Measurements from ENCODE around the gene BRAT1.

Gene BRAT1

DNA sequence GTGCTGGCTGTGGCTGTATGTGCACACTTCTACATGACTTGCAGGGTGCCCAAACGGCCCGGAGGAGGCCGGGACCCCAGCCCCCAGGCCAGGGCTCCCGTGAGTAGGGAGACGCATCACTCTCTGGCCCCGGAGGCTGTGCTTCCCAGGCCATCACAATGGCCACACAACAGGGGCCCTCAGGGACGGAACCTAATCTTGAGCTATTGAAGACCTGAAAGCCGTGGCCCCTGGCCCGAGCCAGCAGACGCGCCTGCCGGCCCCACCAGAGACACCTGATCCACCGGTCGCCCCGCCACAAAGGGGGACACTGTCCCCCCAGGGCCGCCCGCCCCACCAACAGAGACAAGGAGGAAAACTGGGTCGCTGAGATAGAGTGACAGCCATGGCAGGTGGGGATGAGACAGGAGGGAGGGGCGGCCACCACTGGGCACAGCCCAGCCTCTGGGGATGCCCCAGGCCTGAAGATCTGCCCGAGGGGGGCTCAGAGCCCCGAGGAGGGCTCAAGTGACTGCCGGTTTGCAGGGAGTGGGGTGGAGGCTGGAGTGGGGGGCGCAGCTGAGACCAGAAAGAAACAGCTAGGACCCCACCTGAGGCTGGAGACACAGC, 45.9 kb downstream of the BRAT1 start:
- DNase-seq = no peak

DNA sequence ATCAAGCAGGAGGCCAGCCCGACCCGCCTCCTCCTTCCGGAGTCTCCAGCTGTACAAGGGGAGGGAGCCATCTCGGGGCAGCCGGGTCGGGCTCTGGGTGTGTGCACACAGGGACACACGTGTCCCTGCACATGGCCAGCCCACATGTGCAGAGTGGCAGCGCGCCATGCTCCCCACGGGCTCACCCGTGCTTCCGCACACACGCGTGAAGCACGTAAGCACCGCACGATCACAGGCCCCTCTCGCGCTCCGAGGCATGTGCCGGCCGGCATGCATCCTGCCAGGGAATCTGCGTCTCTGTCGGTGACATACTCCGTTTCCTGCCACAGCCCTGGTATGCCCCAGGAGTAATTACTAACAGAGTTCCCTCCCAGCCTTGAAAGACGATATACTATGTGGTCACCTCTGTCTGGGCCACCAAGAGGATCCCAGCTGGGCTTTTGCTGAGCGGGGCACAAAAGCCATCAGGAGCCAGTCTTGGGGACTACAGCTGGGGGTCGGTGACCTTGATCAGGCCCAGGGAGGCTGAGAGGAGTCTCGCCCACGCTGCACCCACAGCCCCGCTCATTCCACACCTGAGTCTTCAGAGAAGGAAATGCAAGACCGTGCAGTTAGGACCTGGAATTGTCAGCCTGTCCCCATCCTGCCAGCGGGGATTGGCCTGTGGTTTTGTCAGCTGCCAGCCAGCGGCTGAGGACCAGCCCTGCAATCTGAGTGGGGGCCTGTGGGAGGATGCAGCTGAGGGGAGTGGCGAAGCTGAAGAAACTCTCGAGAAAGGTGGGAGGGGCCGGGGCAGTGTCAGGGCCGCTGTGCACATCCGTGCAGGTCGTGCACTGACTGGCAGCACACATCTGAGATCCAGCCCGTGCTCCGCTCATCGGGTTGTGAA, 46.8 kb downstream of the BRAT1 start:
- peak; percentile 95 for DNase-seq

DNA sequence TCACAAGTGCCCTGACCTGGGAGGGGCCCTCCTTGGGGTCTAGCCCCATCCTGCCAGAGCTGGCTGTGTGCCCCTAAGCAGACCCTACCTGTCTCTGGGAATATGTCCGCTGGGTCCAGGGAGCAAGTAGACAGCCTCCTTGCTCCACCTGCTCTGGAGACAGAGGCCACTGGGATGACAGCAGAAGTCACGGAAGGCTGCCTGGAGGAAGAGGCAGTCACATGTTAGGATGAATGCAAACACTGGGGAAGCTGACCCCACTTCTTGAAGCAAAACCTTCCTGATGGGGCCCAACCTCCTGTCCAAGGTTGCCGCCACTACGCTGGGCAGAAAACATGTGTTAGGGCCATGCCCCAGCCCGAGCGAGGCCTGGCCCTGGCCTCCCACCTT, 47.4 kb downstream of the BRAT1 start:
- DNase-seq = no peak

- no peak for DNase-seq
Observed at GRCh38 chr7:2507208-2507916, 48.0 kb downstream of the BRAT1 start.

DNA sequence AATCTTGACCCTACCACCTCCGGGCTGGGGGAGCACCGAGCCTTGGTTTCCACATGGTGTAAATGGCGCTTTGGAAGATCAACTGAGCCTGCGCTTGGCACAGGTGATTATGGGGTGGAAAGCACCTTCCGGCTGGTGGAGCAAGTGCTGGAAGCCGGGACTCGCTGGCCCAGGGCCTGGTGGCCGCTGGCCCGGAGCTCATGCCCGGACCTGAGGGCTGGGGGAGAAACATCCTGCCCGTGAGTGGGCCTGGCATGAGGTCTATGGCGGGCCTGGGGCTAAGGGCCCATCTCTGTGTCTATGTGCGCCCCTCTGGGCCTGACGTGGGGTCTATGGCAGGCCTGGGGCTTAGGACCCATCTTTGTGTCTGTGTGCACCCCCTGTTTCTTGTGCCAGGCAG, 49.9 kb downstream of the BRAT1 start:
- DNase-seq = no peak

GRCh38 chr7:2504889-2505375, 50.4 kb downstream of the BRAT1 start:
- DNase-seq = no peak

DNA sequence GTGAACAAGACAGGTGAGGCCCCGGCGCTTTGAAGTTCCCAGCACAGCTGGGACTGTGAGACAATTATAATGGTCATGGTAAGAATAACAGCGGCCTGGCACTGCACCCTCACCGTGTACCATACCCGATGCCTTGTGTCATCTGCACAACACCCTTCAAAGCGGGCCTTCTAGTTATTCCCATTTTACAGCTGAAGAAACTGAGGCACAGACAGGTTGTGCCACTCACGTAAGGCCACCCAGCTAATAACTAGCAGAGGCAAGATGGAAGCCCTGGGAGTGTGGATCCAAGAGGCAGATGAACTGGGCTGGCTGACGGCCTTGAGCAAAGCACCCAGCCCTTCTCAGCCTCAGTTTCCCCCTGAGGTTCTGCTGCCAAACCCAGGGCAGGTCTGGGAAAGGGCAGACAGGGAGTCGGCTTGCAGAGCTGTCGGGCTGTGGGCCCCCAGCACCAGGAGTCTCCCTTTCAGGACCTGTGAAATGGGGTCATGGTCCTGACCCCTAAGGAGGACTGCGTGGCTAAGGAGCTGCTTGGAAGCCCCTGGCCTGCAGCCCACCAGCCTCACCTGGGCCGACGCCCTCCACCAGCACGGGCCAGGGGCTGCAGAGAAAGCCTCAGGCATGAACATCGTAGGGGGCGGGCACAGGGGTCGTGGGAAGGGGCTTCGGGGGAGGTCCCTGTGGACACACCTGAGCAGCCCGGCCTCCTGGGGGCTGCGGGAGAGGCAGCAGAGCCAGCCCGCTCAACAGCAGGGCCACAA, 51.0 kb downstream of the BRAT1 start:
- no peak for DNase-seq

GRCh38 chr7:2503056-2503941, 52.0 kb downstream of the BRAT1 start:
- DNase-seq = no peak

DNA sequence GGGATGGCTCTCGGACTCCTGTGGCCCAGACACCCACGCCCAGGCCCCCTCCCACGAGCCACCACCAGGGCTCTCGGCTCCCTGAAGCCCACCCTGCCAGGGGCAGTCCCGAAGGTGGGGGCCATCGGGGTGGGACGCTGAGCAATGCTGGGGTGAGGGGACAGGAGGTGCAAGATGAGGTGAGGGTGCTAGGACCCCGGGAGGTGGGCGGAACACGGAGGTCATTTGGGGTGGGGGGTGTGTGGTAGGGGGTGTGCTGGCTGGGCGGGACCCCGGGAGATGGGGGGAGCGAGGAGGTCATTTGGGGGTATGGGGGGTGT, 52.7 kb downstream of the BRAT1 start:
- DNase-seq = no peak

GRCh38 chr7:2501947-2502646, 53.2 kb downstream of the BRAT1 start:
- no peak for DNase-seq

- no peak for DNase-seq
Observed at GRCh38 chr7:2500701-2501100, 54.6 kb downstream of the BRAT1 start.

DNA sequence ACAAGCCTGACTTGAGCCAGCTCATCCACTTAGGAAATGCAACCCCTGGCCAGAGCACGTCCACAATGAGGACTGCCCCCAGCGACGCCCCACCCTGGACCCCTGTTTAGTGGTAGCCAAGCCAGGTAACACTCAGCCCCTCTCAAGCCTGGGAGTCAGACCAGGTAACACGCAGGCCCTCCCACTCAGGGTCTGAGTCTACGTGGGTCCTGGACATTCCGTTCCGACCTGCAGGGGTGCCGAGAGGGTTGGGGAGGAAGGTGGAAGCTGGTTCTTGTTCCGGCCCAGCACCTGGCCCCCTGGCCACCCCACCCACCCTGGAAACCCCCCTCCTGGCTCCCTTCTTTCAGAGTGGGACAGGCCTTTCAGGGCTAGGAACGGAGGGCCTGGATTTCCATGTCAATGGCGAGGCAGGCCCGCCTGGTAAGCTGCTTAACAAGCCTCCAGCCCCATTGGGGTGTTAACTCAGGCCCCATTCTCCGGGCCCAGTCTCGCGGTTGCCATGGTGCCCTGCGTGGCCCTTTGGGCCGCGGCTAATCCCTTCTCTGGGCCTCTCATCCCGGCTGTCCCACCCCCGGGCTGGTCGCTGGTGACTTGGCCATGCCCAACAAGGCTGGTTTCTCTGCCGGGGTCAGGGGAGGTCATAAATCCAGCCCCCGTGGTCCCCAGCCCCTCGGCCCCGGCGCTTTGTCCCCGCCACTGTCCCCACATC, 55.4 kb downstream of the BRAT1 start:
- DNase-seq = no peak

DNA sequence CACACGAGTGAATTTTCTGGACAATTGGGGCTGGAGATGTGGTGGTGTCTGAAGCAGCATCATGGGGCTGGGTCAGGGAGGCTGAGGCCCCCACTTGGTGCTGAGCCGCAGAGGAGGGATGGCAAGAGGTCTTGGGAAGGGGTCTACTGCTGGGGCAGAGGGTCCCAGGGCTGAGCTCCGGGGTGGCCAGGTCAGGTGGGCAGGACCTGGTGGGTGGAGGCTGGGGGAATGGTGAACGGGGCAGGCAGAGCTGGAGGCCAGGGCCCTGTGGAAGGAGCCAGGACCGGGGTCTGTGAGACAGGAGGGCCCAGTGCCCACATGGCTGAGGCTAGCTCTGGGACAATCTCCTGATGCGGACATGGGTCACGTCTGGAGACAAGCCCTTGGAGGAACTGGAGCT, 56.1 kb downstream of the BRAT1 start:
- DNase-seq = no peak

DNA sequence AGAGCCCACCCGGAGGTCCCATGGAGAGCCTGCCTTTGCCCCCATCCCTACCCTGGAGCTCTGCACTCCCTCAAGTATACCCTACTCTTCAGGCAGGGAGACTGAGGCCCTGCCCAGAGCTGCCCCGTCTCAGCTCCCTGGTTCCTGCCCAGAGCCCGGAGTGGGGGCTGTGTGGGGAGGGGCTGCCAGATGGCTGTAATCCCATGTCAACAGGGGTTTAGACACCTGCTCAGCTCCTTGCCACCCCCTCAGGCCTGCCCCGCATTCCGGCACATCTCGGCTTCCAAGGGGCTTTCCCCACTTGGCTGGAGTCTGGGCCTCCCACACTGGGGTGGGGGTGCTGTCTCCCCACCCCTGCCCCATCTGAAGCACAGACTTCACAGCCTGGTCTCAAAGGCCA, 56.6 kb downstream of the BRAT1 start:
- no peak for DNase-seq

- no peak for DNase-seq
Observed at GRCh38 chr7:2497500-2498336, 57.6 kb downstream of the BRAT1 start.

GRCh38 chr7:2497065-2497464, 58.3 kb downstream of the BRAT1 start:
- DNase-seq = no peak

- DNase-seq = no peak
Observed at GRCh38 chr7:2496375-2496774, 58.9 kb downstream of the BRAT1 start.

DNA sequence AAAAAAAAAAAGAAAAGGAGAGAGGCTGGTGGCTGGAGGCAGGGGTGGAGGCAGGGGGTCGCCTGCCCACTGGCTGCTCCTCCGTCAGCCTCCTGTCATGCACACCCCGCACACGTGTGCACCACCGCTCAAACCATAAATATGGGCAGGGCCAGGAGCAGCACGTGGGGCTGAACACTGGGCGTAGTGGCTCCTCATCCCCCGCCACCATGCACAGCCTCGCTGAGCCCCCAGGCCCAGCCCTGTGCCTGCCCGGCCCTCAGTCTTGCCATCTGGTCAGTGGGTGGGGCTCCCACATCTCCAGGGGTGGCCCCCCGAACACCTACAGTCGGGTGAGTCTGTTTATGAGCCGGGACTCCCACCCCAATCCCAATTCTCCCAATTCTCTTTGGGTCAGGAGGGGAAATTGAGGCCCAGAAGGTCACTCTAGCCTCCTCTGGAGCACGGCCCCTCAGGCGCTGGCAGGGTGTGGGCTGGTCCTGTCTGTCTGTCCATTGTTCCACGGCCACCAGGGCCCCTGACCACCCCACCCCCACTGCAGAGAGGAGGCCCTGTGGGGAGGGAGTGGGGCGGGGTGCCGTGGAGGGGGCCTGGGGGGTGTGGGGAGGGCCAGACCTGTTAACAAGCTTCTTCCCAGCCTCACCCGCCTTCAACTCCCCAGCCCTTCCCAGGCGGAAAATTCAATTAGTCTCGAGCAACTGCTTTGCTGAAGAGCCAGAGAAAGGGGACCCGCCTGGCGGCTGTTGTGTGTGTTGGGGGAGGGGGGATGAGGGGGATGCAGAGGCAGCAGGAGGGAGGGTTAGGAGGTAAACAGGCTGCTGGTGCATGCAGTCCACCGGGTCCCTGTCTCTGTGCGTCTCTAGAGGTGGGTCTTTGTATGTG, 59.7 kb downstream of the BRAT1 start:
- DNase-seq = peak; percentile 51
